Measurements from ENCODE around the gene ADGRG2.

GRCh38 chrX:18964026-18964425 is 158.2 kb downstream of the ADGRG2 start:
- TF ChIP-seq, protein P1, sequence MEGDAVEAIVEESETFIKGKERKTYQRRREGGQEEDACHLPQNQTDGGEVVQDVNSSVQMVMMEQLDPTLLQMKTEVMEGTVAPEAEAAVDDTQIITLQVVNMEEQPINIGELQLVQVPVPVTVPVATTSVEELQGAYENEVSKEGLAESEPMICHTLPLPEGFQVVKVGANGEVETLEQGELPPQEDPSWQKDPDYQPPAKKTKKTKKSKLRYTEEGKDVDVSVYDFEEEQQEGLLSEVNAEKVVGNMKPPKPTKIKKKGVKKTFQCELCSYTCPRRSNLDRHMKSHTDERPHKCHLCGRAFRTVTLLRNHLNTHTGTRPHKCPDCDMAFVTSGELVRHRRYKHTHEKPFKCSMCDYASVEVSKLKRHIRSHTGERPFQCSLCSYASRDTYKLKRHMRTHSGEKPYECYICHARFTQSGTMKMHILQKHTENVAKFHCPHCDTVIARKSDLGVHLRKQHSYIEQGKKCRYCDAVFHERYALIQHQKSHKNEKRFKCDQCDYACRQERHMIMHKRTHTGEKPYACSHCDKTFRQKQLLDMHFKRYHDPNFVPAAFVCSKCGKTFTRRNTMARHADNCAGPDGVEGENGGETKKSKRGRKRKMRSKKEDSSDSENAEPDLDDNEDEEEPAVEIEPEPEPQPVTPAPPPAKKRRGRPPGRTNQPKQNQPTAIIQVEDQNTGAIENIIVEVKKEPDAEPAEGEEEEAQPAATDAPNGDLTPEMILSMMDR (IDR thresholded peaks at IDR 0.05) = no peak
- no peak for TF ChIP-seq POLR2A (IDR thresholded peaks at IDR 0.05)
